Skin of body (tissue), 2 donors: Measurements from ENCODE around the gene ORC1. TPM values are rescaled to one million over a fixed set of nuclear protein-coding genes. Genes with fewer than 3 reads are reported as not detected.
A peak's percentile ranks its signal among the peaks of the same experiment; 100 is the strongest.
"Not testable (repeated sequence)": the region's sequence is repeated elsewhere in the genome, so short reads cannot be mapped to it uniquely, and the experiment has no call there.

Source experiments
- DNase-seq: peaks from one replicate; lab custom pipeline; 2025; lab: John Stamatoyannopoulos, UW
- total RNA-seq: library from RNA; depleted of rRNA; stranded (reverse); fragments of >200 nt; gene quantifications from one replicate; pipeline ENCODE4 v1.2.3, GENCODE V29; 2014

Gene ORC1
- total RNA-seq, 1 donor from 2014 or later: 3.3 TPM

GRCh38 chr1:52386458-52386857 is 17.8 kb downstream of the ORC1 start:
- DNase-seq: no peak

- DNase-seq: no peak
Observed at GRCh38 chr1:52385376-52385775, 18.8 kb downstream of the ORC1 start.

- DNase-seq: not testable (repeated sequence)
Observed at GRCh38 chr1:52369851-52370250, 34.4 kb downstream of the ORC1 start.

- no peak for DNase-seq
Observed at GRCh38 chr1:52368383-52369172, 35.6 kb downstream of the ORC1 start.

- DNase-seq: no peak
Observed at GRCh38 chr1:52367272-52367671, 37.0 kb downstream of the ORC1 start.

GRCh38 chr1:52366517-52366827 is 37.8 kb downstream of the ORC1 start:
- DNase-seq: no peak

- DNase-seq: peak; percentile 91
Observed at GRCh38 chr1:52365746-52366516, 38.3 kb downstream of the ORC1 start, which contains the start of gene CC2D1B. TSS of gene CC2D1B (minus strand) at chr1:52366205. CDS start at chr1:52364620, 1,585 bp downstream.

GRCh38 chr1:52365071-52365745 is 39.0 kb downstream of the ORC1 start:
- peak; percentile 41 for DNase-seq

GRCh38 chr1:52364235-52364839 is 39.9 kb downstream of the ORC1 start:
- no peak for DNase-seq

GRCh38 chr1:52360595-52360968 is 43.6 kb downstream of the ORC1 start:
- no peak for DNase-seq

- DNase-seq: no peak
Observed at GRCh38 chr1:52359676-52360594, 44.3 kb downstream of the ORC1 start.

GRCh38 chr1:52358851-52359497 is 45.2 kb downstream of the ORC1 start:
- DNase-seq: no peak

- DNase-seq: no peak
Observed at GRCh38 chr1:52357397-52357796, 46.8 kb downstream of the ORC1 start.

- DNase-seq: no peak
Observed at GRCh38 chr1:52356818-52357355, 47.3 kb downstream of the ORC1 start.

GRCh38 chr1:52355847-52356505 is 48.2 kb downstream of the ORC1 start:
- DNase-seq: no peak

- DNase-seq: no peak
Observed at GRCh38 chr1:52355436-52355835, 48.8 kb downstream of the ORC1 start.

GRCh38 chr1:52352690-52353089 is 51.5 kb downstream of the ORC1 start:
- no peak for DNase-seq

GRCh38 chr1:52348704-52349300 is 55.4 kb downstream of the ORC1 start:
- no peak for DNase-seq

GRCh38 chr1:52346653-52347052 is 57.6 kb downstream of the ORC1 start:
- no peak for DNase-seq
